ENCODE measurements around the gene CCDC121. TPM values are rescaled to one million over a fixed set of nuclear protein-coding genes. Genes with fewer than 3 reads are reported as not detected.

Gene CCDC121
- total and polyA plus RNA-seq, 10 donors = 1.5 to 7.8 (median 3.6) TPM

DNA sequence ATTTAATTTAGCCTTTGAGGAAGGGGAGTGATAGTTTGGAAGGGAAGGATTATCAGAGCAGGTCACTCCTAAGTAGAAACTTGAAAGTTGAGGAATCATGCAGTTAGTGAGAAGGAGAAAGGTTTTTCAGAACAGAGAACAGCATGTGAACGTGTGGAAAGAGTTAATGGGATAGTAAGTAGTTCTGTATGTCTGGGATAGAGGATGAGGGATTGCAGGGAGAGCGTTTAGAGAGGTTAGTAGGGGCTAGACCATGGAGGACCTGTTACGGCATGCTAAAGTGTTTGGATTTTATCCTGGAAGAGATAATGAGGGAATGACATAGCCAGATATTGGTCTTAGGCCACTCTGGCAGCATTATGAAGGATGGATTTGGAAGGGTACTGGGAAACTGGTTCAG, 44.2 kb downstream of the CCDC121 start:
- Histone ChIP-seq H3K36me3 (peaks cover 0 to 12% (median 0%) of the 10 kb centered on the region in 6 donors), H3K4me1 (peaks cover 10 to 56% (median 29%) of the 10 kb centered on the region in 6 donors), H3K4me3 (peak overlapping the region in 1 of 8 donors; percentile 80), H3K9me3 (peaks cover 0 to 29% (median 24%) of the 10 kb centered on the region in 8 donors), H3K27ac (no peak overlapping the region), H3K27me3 (replicated peaks in 1 of 7) (no peaks in the 10 kb centered on the region)
- no peak for DNase-seq
- TF ChIP-seq POLR2A (IDR thresholded peaks at IDR 0.05) (no peak), POLR2AphosphoS5 (IDR thresholded peaks at IDR 0.05) (no peak)
- TF ChIP-seq, protein P1, sequence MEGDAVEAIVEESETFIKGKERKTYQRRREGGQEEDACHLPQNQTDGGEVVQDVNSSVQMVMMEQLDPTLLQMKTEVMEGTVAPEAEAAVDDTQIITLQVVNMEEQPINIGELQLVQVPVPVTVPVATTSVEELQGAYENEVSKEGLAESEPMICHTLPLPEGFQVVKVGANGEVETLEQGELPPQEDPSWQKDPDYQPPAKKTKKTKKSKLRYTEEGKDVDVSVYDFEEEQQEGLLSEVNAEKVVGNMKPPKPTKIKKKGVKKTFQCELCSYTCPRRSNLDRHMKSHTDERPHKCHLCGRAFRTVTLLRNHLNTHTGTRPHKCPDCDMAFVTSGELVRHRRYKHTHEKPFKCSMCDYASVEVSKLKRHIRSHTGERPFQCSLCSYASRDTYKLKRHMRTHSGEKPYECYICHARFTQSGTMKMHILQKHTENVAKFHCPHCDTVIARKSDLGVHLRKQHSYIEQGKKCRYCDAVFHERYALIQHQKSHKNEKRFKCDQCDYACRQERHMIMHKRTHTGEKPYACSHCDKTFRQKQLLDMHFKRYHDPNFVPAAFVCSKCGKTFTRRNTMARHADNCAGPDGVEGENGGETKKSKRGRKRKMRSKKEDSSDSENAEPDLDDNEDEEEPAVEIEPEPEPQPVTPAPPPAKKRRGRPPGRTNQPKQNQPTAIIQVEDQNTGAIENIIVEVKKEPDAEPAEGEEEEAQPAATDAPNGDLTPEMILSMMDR (IDR thresholded peaks at IDR 0.05 in 8 of 11, conservative IDR thresholded peaks at IDR 0.05 in 3 of 11) = no peak
- intact Hi-C loops (cut with DNase I; ENCODE audit: low total_unique reads) = no loop called here
- 79 to 89% (median 88%) methylated on average over 3 of the region's 3 CpGs for WGBS, 5 donors

DNA sequence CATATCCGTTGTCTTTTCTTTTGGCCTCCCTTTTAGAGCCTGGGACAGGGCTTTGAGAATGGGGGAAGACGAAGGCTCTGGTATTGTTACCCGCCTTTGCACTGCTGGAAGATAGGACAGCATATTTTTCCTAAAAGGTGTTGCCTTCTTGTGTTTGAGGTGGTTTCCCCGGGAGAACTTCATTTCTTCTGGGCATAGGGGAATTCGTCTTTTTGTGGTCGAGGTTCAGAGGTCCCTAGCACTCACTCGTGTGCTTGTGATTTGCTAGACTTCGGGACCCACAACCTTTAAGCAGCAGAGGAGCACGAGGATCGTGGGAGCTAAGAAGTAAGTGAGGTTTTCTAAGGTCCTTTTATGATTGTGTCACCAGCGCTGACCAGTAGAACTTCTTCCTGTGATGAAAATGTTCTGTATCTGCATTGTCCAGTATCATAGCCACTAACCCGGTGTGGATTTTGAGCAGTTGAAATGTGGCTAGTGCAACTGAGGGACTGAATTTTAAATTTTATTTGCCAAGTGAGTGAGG, 45.4 kb downstream of the CCDC121 start:
- peak overlapping the region; percentile 10 to 85 (median 79) for H3K27ac ChIP-seq
- peaks cover 10 to 56% (median 29%) of the 10 kb centered on the region in 6 donors for H3K4me1 ChIP-seq
- H3K27me3 ChIP-seq (replicated peaks in 1 of 7) = no peaks in the 10 kb centered on the region
- 3 to 9% (median 4%) methylated on average over 12 of the region's 12 CpGs for WGBS, 5 donors
- TF ChIP-seq, protein P1 (IDR thresholded peaks at IDR 0.05 in 8 of 11, conservative IDR thresholded peaks at IDR 0.05 in 3 of 11) = no peak
- TF ChIP-seq POLR2A (IDR thresholded peaks at IDR 0.05) (no peak), POLR2AphosphoS5 (IDR thresholded peaks at IDR 0.05) (no peak)
- intact Hi-C loops (cut with DNase I; ENCODE audit: low total_unique reads) = no loop called here
- DNase-seq = no peak
- peaks cover 0 to 29% (median 24%) of the 10 kb centered on the region in 8 donors for H3K9me3 ChIP-seq
- H3K36me3 ChIP-seq = peaks cover 0 to 4% (median 0%) of the 10 kb centered on the region in 6 donors
- peak overlapping the region; percentile 58 to 80 (median 74) for H3K4me3 ChIP-seq

DNA sequence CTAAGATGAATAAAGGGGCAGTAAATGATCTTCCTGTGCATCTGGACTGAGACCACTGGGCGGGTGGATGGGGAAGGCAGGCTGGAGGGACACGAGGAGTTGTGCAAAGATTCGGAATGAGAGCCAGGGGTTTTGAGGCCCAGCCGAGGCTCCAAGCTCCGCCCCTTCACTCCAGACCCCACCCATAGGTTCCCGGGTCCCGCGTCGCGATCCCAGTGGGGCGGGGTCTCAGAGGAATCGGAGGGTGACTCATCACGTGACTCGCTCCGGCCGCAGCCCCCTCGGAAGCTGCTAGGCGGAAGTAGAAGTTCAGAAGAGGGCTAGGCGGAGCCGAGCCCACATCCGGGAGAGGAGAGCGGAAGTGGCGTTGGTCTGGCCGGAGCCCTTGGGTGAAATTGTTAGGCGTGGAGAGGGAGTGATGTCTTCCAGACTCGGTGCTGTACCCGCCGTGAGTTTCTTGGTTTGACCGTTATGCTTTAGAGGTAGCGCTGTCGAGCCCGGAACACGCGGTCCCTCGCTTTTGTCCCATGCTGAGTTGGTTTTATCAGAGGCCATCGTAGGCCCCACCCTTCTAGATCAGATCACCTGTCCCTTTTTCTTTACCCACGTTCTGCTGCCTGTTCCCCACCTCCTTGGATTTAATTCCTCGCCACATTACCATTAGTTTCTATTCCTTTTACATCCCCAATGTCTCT, 46.0 kb downstream of the CCDC121 start, which contains the start of gene ZNF512:
Gene ZNF512, plus strand, starts transcription at position 348 of the 695 bp plus-strand sequence. Its CDS starts 71 bp downstream, at position 419.
- intact Hi-C loops (cut with DNase I; ENCODE audit: low total_unique reads) = no loop called here
- peaks cover 0 to 3% (median 0%) of the 10 kb centered on the region in 6 donors for H3K36me3 ChIP-seq
- peak within 1 kb of the TSS; percentile 10 to 85 (median 79) for H3K27ac ChIP-seq
- peaks cover 0 to 30% (median 26%) of the 10 kb centered on the region in 8 donors for H3K9me3 ChIP-seq
- WGBS, 5 donors = 1 to 3% (median 2%) methylated on average over 37 to 38 of the region's 38 CpGs
- peaks cover 10 to 52% (median 29%) of the 10 kb centered on the region in 6 donors for H3K4me1 ChIP-seq
- TF ChIP-seq POLR2AphosphoS5 (IDR thresholded peaks at IDR 0.05) (peak; percentile 89), POLR2A (IDR thresholded peaks at IDR 0.05) (no peak)
- TF ChIP-seq, protein P1 (IDR thresholded peaks at IDR 0.05 in 8 of 11, conservative IDR thresholded peaks at IDR 0.05 in 3 of 11) = peak in 1 of 11 experiments; percentile 26
- DNase-seq = peak; percentile 97
- H3K4me3 ChIP-seq = peak within 1 kb of the TSS; percentile 58 to 80 (median 74)
- no peaks in the 10 kb centered on the region for H3K27me3 ChIP-seq (replicated peaks in 1 of 7)

Measured in spleen (tissue), 11 donors.